Natural killer cell (primary cell): ENCODE measurements around the gene DCDC2C. TPM values are rescaled to one million over a fixed set of nuclear protein-coding genes. Genes with fewer than 3 reads are reported as not detected.

Experiments used
- ATAC-seq, 3 donors: fragments of 150-1000 bp in 2 of 3; fragments of 200-7000 bp in 1 of 3; cut with Tn5 transposase; 1 replicate in 1 of 3; 2 replicates in 2 of 3; pipeline ENCODE4 v1.10.0; 2021; ENCODE audit warnings: mild to moderate bottlenecking in 2 of 3, moderate library complexity in 2 of 3
- DNase-seq, 2 donors: peaks; one replicate each; pipeline versions ENCODE4 v3.0.0 to v3.0.0-alpha.2; 2013 to 2021; ENCODE audit warnings: mixed read lengths in 1 of 2
- H3K27ac ChIP-seq: one replicate; pipeline ENCODE4 v1.5.1; 2013; ENCODE audit warnings: mild to moderate bottlenecking, low read length
- H3K27me3 ChIP-seq: one replicate; pipeline ENCODE4 v1.6.1; 2013; ENCODE audit warnings: low read length; ENCODE audit not compliant: control insufficient read depth, insufficient read depth
- H3K36me3 ChIP-seq: one replicate; pipeline ENCODE4 v1.6.1; 2013; ENCODE audit warnings: low read length; ENCODE audit not compliant: control insufficient read depth, insufficient read depth
- H3K4me1 ChIP-seq: one replicate; pipeline ENCODE4 v1.6.1; 2013; ENCODE audit warnings: low read length; ENCODE audit not compliant: control insufficient read depth, insufficient read depth
- H3K4me3 ChIP-seq: one replicate; pipeline ENCODE4 v1.5.1; 2013; ENCODE audit warnings: low read length
- H3K9me3 ChIP-seq: one replicate; pipeline ENCODE4 v1.6.1; 2013; ENCODE audit warnings: low read length; ENCODE audit not compliant: control insufficient read depth, insufficient read depth
- H3K27ac Mint-ChIP-seq, 2 donors: one replicate each; pipeline ENCODE4 v1.8.0; 2022; ENCODE audit warnings: mild to moderate bottlenecking in 2 of 2, mixed read lengths in 2 of 2, moderate library complexity in 1 of 2
- H3K27me3 Mint-ChIP-seq, 2 donors: one replicate each; pipeline ENCODE4 v1.8.0; 2022; ENCODE audit warnings: low read depth in 2 of 2, mixed read lengths in 2 of 2
- H3K36me3 Mint-ChIP-seq: one replicate; pipeline ENCODE4 v1.8.0; 2022; ENCODE audit warnings: mixed read lengths
- H3K4me1 Mint-ChIP-seq, 2 donors: one replicate each; pipeline ENCODE4 v1.8.0; 2022; ENCODE audit warnings: mixed read lengths in 2 of 2
- H3K4me3 Mint-ChIP-seq: one replicate; pipeline ENCODE4 v1.8.0; 2022; ENCODE audit warnings: mild to moderate bottlenecking, moderate library complexity, mixed read lengths
- H3K9me3 Mint-ChIP-seq, 2 donors: one replicate each; pipeline ENCODE4 v1.8.0; 2022; ENCODE audit warnings: mixed read lengths in 2 of 2
- WGBS: methylation state at CpG from one replicate; pipeline ENCODE4 v1.1.7; 2013; ENCODE audit warnings: missing lambda C conversion rate; ENCODE audit not compliant: insufficient coverage; 5-methylcytosine and 5-hydroxymethylcytosine counted together
- intact Hi-C: fragments of 100-400 bp; cut with micrococcal nuclease; formaldehyde crosslinking; loops from one replicate; pipeline ENCODE4 v1.14.2; 2022
- total RNA-seq, 4 donors: library from RNA; stranded (reverse); fragments of 120-200 nt in 1 of 4; gene quantifications; one replicate each; pipeline versions ENCODE4 v1.2.3 to v1.2.4, GENCODE V29; 2013 to 2022
- TF ChIP-seq, protein P1 (sequence below): fragments of 200-600 bp; IDR thresholded peaks from one replicate; pipeline ENCODE4 v1.8.0; 2022; ENCODE audit warnings: antibody characterized with exemption

Gene DCDC2C
- total RNA-seq, 3 donors from 2014 or later (not counting 1 experiment from before 2014, with no cell fraction given), result not detected

GRCh38 chr2:3857576-3857975 lies 154.2 kb downstream of the DCDC2C start:
- no peak for ATAC-seq
- Histone ChIP-seq H3K4me3 (no peak overlapping the region), H3K9me3 (no peaks in the 10 kb centered on the region), H3K27ac (no peak overlapping the region), H3K27me3 (no peaks in the 10 kb centered on the region), H3K4me1 (no peaks in the 10 kb centered on the region), H3K36me3 (no peaks in the 10 kb centered on the region)
- Mint-ChIP-seq H3K9me3 (peaks cover 1 to 2% of the 10 kb centered on the region in 2 donors), H3K27me3 (no peaks in the 10 kb centered on the region), H3K27ac (no peak overlapping the region), H3K36me3 (no peaks in the 10 kb centered on the region), H3K4me3 (no peak overlapping the region), H3K4me1 (no peaks in the 10 kb centered on the region)
- TF ChIP-seq, protein P1, sequence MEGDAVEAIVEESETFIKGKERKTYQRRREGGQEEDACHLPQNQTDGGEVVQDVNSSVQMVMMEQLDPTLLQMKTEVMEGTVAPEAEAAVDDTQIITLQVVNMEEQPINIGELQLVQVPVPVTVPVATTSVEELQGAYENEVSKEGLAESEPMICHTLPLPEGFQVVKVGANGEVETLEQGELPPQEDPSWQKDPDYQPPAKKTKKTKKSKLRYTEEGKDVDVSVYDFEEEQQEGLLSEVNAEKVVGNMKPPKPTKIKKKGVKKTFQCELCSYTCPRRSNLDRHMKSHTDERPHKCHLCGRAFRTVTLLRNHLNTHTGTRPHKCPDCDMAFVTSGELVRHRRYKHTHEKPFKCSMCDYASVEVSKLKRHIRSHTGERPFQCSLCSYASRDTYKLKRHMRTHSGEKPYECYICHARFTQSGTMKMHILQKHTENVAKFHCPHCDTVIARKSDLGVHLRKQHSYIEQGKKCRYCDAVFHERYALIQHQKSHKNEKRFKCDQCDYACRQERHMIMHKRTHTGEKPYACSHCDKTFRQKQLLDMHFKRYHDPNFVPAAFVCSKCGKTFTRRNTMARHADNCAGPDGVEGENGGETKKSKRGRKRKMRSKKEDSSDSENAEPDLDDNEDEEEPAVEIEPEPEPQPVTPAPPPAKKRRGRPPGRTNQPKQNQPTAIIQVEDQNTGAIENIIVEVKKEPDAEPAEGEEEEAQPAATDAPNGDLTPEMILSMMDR, result no peak
- intact Hi-C loops, result no loop called here
- WGBS, result 73% methylated on average over 4 of the region's 4 CpGs
- no peak for DNase-seq

DNA sequence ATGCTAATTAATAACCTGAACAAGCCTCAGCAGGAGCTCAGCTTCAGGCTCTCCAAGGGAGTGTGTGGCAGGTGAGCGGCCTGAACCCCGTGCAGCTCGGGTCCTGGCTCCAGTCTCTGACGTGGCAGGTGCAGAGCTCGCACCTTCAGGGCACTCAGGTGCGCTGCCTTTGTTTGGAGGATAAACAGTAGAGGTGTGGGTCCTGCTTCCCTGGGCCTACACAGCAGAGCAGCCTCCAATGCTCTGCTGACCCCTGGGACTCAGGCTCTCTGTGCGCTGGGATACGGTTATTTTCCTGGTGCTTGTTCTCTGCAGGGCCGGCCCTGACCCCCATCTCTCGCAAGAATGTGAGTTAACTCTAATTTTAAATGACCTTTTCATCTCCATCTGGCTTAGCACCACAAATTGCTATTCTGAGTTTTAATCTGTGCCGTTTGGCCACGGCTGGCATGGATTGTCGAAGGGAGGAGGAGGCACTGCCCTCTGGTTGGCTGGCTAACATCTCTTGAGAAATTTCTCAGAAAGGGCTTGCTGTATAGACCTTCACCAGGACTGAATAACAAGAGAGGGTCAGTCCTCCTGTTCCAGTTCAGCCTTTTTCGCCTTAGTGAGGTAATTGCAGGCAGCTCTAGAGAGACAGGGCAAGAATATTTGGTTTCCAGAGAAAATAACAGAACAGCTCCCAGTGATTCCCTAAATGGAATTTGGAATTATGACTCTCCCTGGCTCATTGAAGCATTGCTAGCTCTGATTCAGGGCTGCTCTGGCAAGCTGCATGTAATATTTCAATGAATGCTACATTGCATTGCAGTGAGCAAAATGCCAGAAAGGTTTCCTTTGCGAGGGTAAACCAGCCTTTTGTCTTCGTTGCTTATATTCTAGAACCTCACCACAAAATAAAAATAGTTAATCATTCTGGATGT lies 161.8 kb downstream of the DCDC2C start:
- DNase-seq, result no peak
- TF ChIP-seq, protein P1, result no peak
- no peak for ATAC-seq
- Histone ChIP-seq H3K36me3 (no peaks in the 10 kb centered on the region), H3K4me3 (no peak overlapping the region), H3K9me3 (no peaks in the 10 kb centered on the region), H3K27ac (no peak overlapping the region), H3K4me1 (no peaks in the 10 kb centered on the region), H3K27me3 (no peaks in the 10 kb centered on the region)
- no peaks in the 10 kb centered on the region for H3K9me3 Mint-ChIP-seq
- no peaks in the 10 kb centered on the region for H3K4me1 Mint-ChIP-seq
- WGBS, result 88% methylated on average over 14 of the region's 16 CpGs
- no peak overlapping the region for H3K27ac Mint-ChIP-seq
- no peaks in the 10 kb centered on the region for H3K27me3 Mint-ChIP-seq
- no peak overlapping the region for H3K4me3 Mint-ChIP-seq
- no peaks in the 10 kb centered on the region for H3K36me3 Mint-ChIP-seq
- intact Hi-C loops, result no loop called here

DNA sequence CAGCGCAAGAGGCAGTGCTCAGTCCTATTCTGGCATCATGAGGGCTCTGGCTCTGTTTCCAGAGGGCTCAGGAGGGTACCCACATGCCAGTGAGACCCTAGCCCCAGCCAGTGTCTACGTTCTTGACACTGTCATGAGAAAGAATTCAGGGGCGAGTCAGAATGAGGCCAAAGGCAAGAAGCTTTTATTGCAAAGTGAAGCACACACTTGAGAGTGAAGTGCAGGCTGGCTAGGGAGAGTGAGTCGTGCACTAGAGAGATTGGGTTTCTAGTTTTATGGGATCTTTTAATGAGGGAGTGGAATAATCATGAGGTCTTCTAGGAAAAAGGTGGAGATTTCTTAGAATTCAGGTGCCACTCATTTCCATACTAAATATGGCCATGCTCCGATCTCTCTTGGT lies 164.1 kb downstream of the DCDC2C start:
- no peak overlapping the region for H3K27ac Mint-ChIP-seq
- intact Hi-C loops, result no loop called here
- WGBS, result 83% methylated on average over 5 of the region's 5 CpGs
- Histone ChIP-seq H3K27ac (no peak overlapping the region), H3K4me3 (no peak overlapping the region), H3K9me3 (no peaks in the 10 kb centered on the region), H3K4me1 (no peaks in the 10 kb centered on the region), H3K27me3 (no peaks in the 10 kb centered on the region), H3K36me3 (no peaks in the 10 kb centered on the region)
- H3K4me3 Mint-ChIP-seq, result no peak overlapping the region
- TF ChIP-seq, protein P1, result no peak
- no peaks in the 10 kb centered on the region for H3K27me3 Mint-ChIP-seq
- H3K9me3 Mint-ChIP-seq, result no peaks in the 10 kb centered on the region
- no peak for DNase-seq
- no peaks in the 10 kb centered on the region for H3K36me3 Mint-ChIP-seq
- no peak for ATAC-seq
- no peaks in the 10 kb centered on the region for H3K4me1 Mint-ChIP-seq
